HL-60/S4 treated with phorbol 12-myristate 13-acetate at 8.2 ng/mL for 4 days and 3 days (cell line): ENCODE data around the gene MYBBP1A.

ENCODE experiments used
- in situ Hi-C: fragments of 300-500 bp; cut with MboI; formaldehyde crosslinking; loops from 2 replicates; pipeline ENCODE4 v1.15.0; 2022; ENCODE audit warnings: low sequenced_read_pairs

MYBBP1A gene

DNA sequence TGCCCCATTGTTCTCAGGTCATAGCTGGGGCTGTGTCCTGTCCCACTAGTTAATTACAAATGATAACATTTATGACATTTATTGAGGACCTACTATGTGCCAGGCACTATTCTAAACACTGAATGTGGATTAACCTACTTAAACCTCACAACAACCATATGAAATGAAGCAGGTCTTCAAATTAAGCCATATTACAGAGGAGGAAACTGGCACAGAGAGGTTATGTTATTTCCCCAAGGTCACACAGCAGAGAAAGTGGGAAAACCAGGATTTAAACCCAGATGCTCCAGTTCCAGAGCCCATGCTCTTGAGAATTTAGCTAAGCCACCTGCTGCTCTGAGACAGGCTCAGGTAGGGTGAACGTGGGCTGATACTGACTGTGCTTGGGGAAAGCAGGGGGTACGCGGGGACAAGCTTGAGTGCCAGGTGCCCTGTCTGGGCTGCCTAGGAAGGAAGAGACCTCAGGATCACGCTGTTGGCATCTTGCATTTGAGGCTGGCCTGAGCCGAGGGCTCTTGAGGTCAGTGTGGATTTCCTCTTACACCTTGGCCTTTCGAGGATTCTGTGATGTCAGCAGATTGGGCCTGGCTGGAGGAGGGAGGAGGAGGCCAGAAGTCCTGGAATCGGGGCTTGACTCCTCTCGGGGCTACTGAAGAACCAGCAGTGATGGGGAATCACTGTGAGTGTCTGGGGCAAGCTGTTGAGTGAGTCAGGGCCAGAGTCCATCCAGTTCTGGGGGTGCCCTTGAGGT lies 47.6 kb downstream of the MYBBP1A start:
- in situ Hi-C loops, result no loop called here

GRCh38 chr17:4506892-4507291 lies 48.3 kb downstream of the MYBBP1A start:
- in situ Hi-C loops, result no loop called here

- in situ Hi-C loops, result no loop called here
Measured at GRCh38 chr17:4506175-4506813, 48.9 kb downstream of the MYBBP1A start.

- in situ Hi-C loops, result no loop called here
Measured at GRCh38 chr17:4505187-4505586, 50.0 kb downstream of the MYBBP1A start.

- in situ Hi-C loops, result no loop called here
Measured at GRCh38 chr17:4504188-4504587, 51.0 kb downstream of the MYBBP1A start.

DNA sequence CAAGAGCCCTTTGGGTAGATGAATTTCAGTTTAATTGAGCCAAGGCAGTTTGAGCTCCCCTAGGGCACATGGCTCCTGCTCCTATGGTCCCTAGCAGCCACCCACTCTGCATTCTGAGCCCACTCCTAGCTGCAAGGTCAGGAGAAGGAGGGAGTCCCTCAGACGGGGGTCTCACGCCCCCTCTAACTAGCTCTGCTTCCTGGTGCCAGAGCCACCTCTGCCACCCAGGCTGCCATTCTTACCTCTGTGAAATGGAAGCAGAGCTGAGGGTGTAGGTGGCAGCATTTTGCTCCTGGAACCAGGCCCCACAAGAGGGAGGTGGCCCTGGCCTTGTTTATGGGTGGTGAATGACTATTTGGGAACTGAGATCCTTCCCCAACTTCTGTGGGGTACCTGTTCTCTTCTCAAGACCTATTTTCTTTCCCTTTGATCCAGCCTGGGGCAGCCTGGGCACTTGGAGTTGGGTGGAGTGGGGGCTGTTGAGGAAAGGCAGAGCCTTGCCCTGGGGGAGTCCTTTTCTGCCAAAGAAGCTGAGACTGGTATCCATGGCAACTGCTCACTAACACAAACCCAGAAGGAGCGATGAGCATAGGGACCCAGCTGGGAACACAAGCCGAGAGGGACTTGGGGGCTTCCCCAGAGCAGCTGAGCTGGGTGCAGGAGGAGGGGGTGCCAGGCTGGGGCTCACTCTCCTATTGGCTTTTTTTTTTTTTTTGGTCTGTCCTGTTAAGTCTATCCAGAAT lies 51.7 kb downstream of the MYBBP1A start:
- in situ Hi-C loops, result no loop called here

DNA sequence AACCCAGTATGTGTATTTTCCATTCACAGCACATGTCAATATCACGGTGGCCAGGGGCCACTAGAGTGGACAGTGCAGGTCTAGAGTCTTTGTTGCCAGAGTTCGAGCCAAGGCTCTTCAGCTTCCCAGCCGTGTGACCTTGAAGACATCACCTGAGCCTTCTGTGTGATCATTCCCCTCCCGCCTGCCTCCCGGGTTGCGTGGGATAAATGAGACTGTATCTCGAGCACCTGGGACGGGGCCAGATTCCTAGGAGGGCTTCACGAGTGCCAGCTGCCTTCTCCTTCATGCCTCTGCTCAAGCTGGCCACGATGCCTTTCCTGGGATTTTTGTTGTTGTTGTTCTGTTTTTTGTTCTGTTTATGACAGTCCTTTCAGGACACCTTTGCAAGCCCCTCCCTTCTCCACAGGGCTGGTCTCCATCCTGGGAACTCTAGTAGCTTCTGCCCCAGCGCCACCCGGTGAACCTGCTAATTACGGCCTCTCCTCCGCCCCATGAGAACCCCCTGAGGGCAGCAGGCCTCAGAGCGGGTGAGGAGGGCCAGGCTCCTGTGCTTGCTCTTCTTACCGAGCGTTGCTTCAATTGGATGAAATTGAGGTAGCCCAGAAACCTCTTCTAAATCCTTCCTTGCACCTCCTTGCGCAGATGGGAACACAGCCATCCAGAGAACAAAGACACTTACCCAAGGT lies 52.6 kb downstream of the MYBBP1A start:
- in situ Hi-C loops, result no loop called here

GRCh38 chr17:4501295-4501949 lies 53.8 kb downstream of the MYBBP1A start:
- in situ Hi-C loops, result no loop called here

DNA sequence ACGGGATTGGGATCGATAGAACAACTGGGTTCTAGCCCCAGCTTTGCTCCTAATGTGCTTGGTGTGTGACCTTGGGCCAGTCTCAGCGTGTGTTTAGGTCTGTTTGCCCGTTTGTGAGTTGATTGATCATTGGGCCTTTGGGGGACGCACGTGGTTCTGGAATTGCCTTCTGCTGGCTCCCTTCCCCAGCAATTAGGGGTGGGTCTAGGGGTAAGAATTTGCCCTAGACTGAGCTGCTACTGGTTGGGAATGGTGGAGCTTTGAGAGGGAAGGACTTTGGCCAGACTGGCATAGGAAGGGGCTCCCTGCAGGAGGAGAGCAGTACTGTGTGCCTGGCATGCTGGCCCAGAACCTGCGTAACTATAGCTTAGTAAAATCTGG lies 55.0 kb downstream of the MYBBP1A start:
- in situ Hi-C loops, result no loop called here

- in situ Hi-C loops, result no loop called here
Measured at GRCh38 chr17:4499431-4500190, 55.6 kb downstream of the MYBBP1A start.

GRCh38 chr17:4498461-4499397 lies 56.5 kb downstream of the MYBBP1A start, which contains the start of gene SPNS2:
SPNS2 (plus strand) TSS chr17:4498881; CDS start chr17:4499048, 167 bp downstream.
- in situ Hi-C loops, result no loop called here

GRCh38 chr17:4497101-4497824 lies 57.9 kb downstream of the MYBBP1A start:
- in situ Hi-C loops, result no loop called here

DNA sequence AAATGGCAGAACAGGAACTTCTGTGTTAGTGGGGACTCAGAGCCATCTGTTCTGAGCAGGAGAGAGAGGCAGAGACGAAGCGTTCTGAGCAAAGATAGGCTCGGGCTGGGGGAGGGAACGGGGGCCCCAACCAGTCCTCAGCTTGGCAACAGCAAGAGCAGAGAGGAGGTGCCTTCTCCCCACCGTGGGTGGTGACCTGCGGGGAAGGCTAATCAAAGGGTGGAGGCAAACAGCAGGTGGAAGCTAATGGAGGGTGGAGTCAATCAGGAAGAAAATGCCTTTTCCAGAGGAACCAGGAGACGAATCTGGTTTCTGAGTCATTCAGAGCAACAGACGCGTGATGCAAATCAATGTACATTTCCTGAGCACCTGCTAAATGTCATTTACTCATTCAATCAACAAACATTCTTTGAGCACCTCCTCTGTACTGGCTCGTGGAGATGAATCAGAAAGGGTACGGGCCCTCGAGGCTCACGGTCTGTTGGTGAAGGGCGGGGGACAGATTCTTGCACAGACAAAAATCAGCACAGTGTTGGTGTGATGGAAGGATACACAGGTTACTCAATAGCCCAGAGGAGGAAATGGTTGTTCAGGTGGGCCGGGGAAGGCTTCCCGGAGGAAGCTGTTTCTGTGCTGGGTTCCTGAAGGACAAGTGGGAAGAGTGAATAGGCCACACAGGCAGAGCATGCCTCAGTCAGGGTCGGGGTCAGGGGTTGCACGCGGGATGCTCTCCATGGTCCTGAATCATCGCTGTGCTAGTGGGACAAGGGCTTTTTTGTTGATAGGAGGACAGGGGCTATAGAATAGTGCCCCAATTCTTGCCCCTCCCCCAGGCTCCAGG lies 62.2 kb downstream of the MYBBP1A start:
- in situ Hi-C loops, result no loop called here

DNA sequence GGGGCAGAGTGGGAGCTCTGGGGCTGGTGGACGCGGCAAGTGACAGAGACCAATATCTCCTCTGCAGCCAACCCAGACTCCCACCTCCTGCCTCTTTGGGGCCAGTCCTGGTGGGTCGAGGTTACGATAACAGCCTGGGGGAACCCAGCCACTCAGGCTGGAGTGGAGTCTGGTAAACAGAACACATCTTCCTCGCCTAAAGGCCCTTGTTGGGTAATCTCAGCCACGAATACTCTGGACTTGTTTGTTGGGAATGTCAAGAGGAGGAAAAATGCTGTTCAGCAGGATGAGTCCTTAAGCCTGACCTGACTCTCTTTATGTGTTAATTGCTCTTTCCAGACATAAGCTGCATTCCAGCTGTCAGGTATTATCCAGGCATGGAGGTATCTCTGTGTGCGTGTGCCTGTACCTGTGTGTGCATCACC lies 64.5 kb downstream of the MYBBP1A start:
- in situ Hi-C loops, result no loop called here

DNA sequence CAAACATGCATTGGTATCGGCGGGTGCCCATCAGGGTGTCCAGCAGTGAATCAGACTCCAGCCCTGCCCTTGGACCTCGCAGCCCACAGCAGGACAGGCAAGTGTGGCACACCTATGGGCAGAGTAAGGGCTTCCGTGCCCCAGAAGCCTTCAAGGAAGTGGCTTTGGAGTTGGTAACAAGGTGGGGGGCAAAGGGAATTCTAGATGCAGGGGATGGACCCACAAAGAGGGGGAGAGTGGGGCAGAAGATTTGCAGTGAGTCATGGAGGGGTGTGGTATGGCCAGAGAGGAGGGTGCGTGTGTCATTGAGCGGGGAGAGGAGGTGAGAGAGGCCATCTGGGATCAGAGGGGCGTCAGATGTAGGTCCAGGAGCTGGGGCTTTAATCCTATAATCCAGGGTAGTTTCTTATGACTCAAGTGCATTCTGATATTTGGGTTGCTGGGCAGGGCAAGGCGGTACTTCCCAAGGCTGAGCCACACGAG lies 65.0 kb downstream of the MYBBP1A start:
- in situ Hi-C loops, result no loop called here

- in situ Hi-C loops, result no loop called here
Measured at GRCh38 chr17:4488989-4489595, 66.1 kb downstream of the MYBBP1A start.
